ENCODE data around the gene RNF144B. TPM values are rescaled to one million over a fixed set of nuclear protein-coding genes. Genes with fewer than 3 reads are reported as not detected.

RNF144B gene
- total and polyA plus RNA-seq, 9 of the 15 experiments (the other 6 are each of a cell fraction or from before 2014, with no cell fraction given): 0.01 TPM; not detected in 8

DNA sequence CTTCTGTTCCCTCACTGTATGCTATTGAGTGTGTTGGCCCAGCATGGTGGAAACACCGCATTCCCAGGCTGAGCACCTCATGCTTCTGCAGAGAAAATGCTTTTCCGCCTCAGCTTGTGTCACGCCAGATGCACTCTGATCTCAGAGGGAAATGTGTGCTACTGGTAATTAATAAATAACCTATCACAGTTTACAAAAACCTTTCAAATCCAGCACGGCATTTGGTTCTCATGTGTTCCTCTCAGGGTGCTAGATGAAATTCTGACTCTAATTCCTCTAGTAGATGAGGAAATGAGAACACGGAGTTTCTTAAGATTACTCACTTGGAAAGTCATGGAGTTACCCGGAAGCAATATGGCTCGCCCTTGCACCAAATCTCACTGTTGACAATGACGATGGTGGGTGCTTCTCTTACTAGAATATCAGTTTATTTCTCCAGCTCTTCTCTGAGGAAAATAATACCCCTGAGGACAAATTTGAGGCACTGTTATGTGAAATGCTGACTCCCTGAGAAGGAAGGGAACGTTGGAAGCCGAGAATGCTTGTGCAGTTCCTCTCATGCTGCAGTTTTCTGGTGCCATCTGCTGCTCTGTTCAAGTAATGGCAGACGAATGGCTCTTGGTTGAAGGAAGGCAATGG lies 116.6 kb downstream of the RNF144B start (continued):
- TF ChIP-seq, protein P1, sequence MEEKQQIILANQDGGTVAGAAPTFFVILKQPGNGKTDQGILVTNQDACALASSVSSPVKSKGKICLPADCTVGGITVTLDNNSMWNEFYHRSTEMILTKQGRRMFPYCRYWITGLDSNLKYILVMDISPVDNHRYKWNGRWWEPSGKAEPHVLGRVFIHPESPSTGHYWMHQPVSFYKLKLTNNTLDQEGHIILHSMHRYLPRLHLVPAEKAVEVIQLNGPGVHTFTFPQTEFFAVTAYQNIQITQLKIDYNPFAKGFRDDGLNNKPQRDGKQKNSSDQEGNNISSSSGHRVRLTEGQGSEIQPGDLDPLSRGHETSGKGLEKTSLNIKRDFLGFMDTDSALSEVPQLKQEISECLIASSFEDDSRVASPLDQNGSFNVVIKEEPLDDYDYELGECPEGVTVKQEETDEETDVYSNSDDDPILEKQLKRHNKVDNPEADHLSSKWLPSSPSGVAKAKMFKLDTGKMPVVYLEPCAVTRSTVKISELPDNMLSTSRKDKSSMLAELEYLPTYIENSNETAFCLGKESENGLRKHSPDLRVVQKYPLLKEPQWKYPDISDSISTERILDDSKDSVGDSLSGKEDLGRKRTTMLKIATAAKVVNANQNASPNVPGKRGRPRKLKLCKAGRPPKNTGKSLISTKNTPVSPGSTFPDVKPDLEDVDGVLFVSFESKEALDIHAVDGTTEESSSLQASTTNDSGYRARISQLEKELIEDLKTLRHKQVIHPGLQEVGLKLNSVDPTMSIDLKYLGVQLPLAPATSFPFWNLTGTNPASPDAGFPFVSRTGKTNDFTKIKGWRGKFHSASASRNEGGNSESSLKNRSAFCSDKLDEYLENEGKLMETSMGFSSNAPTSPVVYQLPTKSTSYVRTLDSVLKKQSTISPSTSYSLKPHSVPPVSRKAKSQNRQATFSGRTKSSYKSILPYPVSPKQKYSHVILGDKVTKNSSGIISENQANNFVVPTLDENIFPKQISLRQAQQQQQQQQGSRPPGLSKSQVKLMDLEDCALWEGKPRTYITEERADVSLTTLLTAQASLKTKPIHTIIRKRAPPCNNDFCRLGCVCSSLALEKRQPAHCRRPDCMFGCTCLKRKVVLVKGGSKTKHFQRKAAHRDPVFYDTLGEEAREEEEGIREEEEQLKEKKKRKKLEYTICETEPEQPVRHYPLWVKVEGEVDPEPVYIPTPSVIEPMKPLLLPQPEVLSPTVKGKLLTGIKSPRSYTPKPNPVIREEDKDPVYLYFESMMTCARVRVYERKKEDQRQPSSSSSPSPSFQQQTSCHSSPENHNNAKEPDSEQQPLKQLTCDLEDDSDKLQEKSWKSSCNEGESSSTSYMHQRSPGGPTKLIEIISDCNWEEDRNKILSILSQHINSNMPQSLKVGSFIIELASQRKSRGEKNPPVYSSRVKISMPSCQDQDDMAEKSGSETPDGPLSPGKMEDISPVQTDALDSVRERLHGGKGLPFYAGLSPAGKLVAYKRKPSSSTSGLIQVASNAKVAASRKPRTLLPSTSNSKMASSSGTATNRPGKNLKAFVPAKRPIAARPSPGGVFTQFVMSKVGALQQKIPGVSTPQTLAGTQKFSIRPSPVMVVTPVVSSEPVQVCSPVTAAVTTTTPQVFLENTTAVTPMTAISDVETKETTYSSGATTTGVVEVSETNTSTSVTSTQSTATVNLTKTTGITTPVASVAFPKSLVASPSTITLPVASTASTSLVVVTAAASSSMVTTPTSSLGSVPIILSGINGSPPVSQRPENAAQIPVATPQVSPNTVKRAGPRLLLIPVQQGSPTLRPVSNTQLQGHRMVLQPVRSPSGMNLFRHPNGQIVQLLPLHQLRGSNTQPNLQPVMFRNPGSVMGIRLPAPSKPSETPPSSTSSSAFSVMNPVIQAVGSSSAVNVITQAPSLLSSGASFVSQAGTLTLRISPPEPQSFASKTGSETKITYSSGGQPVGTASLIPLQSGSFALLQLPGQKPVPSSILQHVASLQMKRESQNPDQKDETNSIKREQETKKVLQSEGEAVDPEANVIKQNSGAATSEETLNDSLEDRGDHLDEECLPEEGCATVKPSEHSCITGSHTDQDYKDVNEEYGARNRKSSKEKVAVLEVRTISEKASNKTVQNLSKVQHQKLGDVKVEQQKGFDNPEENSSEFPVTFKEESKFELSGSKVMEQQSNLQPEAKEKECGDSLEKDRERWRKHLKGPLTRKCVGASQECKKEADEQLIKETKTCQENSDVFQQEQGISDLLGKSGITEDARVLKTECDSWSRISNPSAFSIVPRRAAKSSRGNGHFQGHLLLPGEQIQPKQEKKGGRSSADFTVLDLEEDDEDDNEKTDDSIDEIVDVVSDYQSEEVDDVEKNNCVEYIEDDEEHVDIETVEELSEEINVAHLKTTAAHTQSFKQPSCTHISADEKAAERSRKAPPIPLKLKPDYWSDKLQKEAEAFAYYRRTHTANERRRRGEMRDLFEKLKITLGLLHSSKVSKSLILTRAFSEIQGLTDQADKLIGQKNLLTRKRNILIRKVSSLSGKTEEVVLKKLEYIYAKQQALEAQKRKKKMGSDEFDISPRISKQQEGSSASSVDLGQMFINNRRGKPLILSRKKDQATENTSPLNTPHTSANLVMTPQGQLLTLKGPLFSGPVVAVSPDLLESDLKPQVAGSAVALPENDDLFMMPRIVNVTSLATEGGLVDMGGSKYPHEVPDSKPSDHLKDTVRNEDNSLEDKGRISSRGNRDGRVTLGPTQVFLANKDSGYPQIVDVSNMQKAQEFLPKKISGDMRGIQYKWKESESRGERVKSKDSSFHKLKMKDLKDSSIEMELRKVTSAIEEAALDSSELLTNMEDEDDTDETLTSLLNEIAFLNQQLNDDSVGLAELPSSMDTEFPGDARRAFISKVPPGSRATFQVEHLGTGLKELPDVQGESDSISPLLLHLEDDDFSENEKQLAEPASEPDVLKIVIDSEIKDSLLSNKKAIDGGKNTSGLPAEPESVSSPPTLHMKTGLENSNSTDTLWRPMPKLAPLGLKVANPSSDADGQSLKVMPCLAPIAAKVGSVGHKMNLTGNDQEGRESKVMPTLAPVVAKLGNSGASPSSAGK (IDR thresholded peaks at IDR 0.05): no peak
- TF ChIP-seq, protein P2, sequence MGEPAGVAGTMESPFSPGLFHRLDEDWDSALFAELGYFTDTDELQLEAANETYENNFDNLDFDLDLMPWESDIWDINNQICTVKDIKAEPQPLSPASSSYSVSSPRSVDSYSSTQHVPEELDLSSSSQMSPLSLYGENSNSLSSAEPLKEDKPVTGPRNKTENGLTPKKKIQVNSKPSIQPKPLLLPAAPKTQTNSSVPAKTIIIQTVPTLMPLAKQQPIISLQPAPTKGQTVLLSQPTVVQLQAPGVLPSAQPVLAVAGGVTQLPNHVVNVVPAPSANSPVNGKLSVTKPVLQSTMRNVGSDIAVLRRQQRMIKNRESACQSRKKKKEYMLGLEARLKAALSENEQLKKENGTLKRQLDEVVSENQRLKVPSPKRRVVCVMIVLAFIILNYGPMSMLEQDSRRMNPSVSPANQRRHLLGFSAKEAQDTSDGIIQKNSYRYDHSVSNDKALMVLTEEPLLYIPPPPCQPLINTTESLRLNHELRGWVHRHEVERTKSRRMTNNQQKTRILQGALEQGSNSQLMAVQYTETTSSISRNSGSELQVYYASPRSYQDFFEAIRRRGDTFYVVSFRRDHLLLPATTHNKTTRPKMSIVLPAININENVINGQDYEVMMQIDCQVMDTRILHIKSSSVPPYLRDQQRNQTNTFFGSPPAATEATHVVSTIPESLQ (CRISPR knock-in tag; IDR thresholded peaks at IDR 0.05): no peak
- TF ChIP-seq ZNF584 (CRISPR knock-in tag; IDR thresholded peaks at IDR 0.05; ENCODE audit: low read depth) (no peak), FOXA3 (CRISPR knock-in tag; conservative IDR thresholded peaks at IDR 0.05 in 1 of 2, IDR thresholded peaks at IDR 0.05 in 1 of 2) (no peak; a peak in 1 of 4 replicates), ZNF140 (CRISPR knock-in tag; IDR thresholded peaks at IDR 0.05) (no peak), ZNF384 (IDR thresholded peaks at IDR 0.05; ENCODE audit: low read depth, low read length) (no peak), ZNF212 (CRISPR knock-in tag; IDR thresholded peaks at IDR 0.05) (no peak), SAFB2 (IDR thresholded peaks at IDR 0.05; ENCODE audit: borderline replicate concordance, low read depth, low read length, severe bottlenecking) (no peak), ARHGAP35 (IDR thresholded peaks at IDR 0.05; ENCODE audit: partially characterized antibody) (no peak)
- TF ChIP-seq, protein P3, sequence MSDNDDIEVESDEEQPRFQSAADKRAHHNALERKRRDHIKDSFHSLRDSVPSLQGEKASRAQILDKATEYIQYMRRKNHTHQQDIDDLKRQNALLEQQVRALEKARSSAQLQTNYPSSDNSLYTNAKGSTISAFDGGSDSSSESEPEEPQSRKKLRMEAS (CRISPR knock-in tag; IDR thresholded peaks at IDR 0.05): no peak
- TF ChIP-seq, protein P4, sequence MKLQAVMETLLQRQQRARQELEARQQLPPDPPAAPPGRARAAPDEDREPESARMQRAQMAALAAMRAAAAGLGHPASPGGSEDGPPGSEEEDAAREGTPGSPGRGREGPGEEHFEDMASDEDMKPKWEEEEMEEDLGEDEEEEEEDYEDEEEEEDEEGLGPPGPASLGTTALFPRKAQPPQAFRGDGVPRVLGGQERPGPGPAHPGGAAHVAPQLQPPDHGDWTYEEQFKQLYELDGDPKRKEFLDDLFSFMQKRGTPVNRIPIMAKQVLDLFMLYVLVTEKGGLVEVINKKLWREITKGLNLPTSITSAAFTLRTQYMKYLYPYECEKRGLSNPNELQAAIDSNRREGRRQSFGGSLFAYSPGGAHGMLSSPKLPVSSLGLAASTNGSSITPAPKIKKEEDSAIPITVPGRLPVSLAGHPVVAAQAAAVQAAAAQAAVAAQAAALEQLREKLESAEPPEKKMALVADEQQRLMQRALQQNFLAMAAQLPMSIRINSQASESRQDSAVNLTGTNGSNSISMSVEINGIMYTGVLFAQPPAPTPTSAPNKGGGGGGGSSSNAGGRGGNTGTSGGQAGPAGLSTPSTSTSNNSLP (IDR thresholded peaks at IDR 0.05; ENCODE audit: borderline replicate concordance, low read depth, low read length): no peak

All from K562 (cell line).